Neural crest cell (in vitro differentiated cells): Measurements from ENCODE around the gene INHBA. TPM values are rescaled to one million over a fixed set of nuclear protein-coding genes. Genes with fewer than 3 reads are reported as not detected.

Source experiments
- DNase-seq: peaks from one replicate; pipeline ENCODE4 v3.0.0; 2021; ENCODE audit warnings: low read depth, mixed read lengths, low spot score
- H3K27ac Mint-ChIP-seq: one replicate; pipeline ENCODE4 v1.8.0; 2021; ENCODE audit warnings: mild to moderate bottlenecking, mixed read lengths; ENCODE audit not compliant: unreplicated experiment
- H3K27me3 Mint-ChIP-seq: 2 replicates; pipeline ENCODE4 v1.8.0; 2021; ENCODE audit warnings: low read depth, mild to moderate bottlenecking, mixed read lengths
- H3K36me3 Mint-ChIP-seq: 2 replicates; pipeline ENCODE4 v1.8.0; 2021; ENCODE audit warnings: low read depth, mild to moderate bottlenecking, mixed read lengths
- H3K4me1 Mint-ChIP-seq: 2 replicates; pipeline ENCODE4 v1.8.0; 2021; ENCODE audit warnings: mixed read lengths
- H3K4me3 Mint-ChIP-seq: one replicate; pipeline ENCODE4 v1.8.0; 2021; ENCODE audit warnings: mild to moderate bottlenecking, mixed read lengths
- H3K9me3 Mint-ChIP-seq: 2 replicates; pipeline ENCODE4 v1.8.0; 2021; ENCODE audit warnings: mixed read lengths
- CTCF ChIP-seq: fragments of 200-600 bp; sonication (generic); conservative IDR thresholded peaks from 2 replicates; pipeline ENCODE4 v1.5.0; 2021; ENCODE audit warnings: antibody characterized with exemption, mild to moderate bottlenecking
- total RNA-seq: library from RNA; stranded (reverse); gene quantifications from 2 replicates; pipeline ENCODE4 v1.2.1, GENCODE V29; 2021

The INHBA gene
- total RNA-seq, 1 donor from 2014 or later: 0.07 TPM

GRCh38 chr7:41735206-41735605, 32.3 kb upstream of the INHBA start:
- Mint-ChIP-seq H3K27ac (no peak overlapping the region), H3K9me3 (no peaks in the 10 kb centered on the region), H3K36me3 (no peaks in the 10 kb centered on the region), H3K27me3 (peaks cover 10% of the 10 kb centered on the region), H3K4me1 (peaks cover 7% of the 10 kb centered on the region), H3K4me3 (no peak overlapping the region)
- DNase-seq: no peak
- TF ChIP-seq CTCF: no peak

GRCh38 chr7:41732843-41733306, 30.0 kb upstream of the INHBA start:
- no peak for TF ChIP-seq CTCF
- Mint-ChIP-seq H3K27me3 (peaks cover 10% of the 10 kb centered on the region), H3K4me1 (no peaks in the 10 kb centered on the region), H3K4me3 (no peak overlapping the region), H3K27ac (no peak overlapping the region), H3K36me3 (no peaks in the 10 kb centered on the region), H3K9me3 (no peaks in the 10 kb centered on the region)
- no peak for DNase-seq

- Mint-ChIP-seq H3K4me1 (no peaks in the 10 kb centered on the region), H3K27ac (no peak overlapping the region), H3K4me3 (no peak overlapping the region), H3K36me3 (no peaks in the 10 kb centered on the region), H3K27me3 (peaks cover 10% of the 10 kb centered on the region), H3K9me3 (no peaks in the 10 kb centered on the region)
- TF ChIP-seq CTCF: no peak
- DNase-seq: no peak
Observed at GRCh38 chr7:41732436-41732785, 29.5 kb upstream of the INHBA start.

- Mint-ChIP-seq H3K36me3 (no peaks in the 10 kb centered on the region), H3K27me3 (peaks cover 10% of the 10 kb centered on the region), H3K4me3 (no peak overlapping the region)
Observed at GRCh38 chr7:41731493-41732435, 28.9 kb upstream of the INHBA start.

GRCh38 chr7:41730668-41731067, 27.8 kb upstream of the INHBA start:
- no peak overlapping the region for H3K27ac Mint-ChIP-seq
- TF ChIP-seq CTCF: no peak

More at GRCh38 chr7:41731493-41732435, 28.9 kb upstream of the INHBA start:
- peak; percentile 78 for TF ChIP-seq CTCF
- no peaks in the 10 kb centered on the region for H3K4me1 Mint-ChIP-seq
- DNase-seq: no peak
- H3K9me3 Mint-ChIP-seq: no peaks in the 10 kb centered on the region
- no peak overlapping the region for H3K27ac Mint-ChIP-seq

More at GRCh38 chr7:41730668-41731067, 27.8 kb upstream of the INHBA start:
- no peak for DNase-seq
- Mint-ChIP-seq H3K4me3 (no peak overlapping the region), H3K27me3 (peaks cover 10% of the 10 kb centered on the region), H3K9me3 (no peaks in the 10 kb centered on the region), H3K36me3 (no peaks in the 10 kb centered on the region), H3K4me1 (peaks cover 5% of the 10 kb centered on the region)
